ENCODE data around the gene ANKRD13B.
A peak's percentile ranks its signal among the peaks of the same experiment; 100 is the strongest.
"Not testable (repeated sequence)": the region's sequence is repeated elsewhere in the genome, so short reads cannot be mapped to it uniquely, and the experiment has no call there.

Gene ANKRD13B

DNA sequence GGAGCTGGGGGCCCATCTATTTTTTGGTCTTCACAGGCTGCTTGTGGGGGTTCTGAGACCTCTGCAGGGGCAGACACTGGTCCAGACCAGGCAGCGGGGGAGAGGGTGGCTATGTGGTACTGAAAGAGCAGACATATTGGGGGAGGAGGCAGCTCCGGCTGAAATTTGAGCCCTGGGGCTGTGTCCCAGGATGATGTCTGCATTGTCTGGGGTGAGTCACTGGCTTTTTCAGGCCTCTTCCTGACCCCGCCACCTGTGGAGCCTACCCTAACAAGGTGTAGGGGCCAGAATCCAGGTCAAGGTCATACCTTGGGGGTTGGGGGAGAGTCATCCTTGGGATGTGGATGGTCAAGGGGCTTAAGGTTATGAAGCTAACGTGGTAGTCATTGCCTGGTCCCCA is 27.3 kb downstream of the ANKRD13B start:
- DNase-seq: no peak

DNA sequence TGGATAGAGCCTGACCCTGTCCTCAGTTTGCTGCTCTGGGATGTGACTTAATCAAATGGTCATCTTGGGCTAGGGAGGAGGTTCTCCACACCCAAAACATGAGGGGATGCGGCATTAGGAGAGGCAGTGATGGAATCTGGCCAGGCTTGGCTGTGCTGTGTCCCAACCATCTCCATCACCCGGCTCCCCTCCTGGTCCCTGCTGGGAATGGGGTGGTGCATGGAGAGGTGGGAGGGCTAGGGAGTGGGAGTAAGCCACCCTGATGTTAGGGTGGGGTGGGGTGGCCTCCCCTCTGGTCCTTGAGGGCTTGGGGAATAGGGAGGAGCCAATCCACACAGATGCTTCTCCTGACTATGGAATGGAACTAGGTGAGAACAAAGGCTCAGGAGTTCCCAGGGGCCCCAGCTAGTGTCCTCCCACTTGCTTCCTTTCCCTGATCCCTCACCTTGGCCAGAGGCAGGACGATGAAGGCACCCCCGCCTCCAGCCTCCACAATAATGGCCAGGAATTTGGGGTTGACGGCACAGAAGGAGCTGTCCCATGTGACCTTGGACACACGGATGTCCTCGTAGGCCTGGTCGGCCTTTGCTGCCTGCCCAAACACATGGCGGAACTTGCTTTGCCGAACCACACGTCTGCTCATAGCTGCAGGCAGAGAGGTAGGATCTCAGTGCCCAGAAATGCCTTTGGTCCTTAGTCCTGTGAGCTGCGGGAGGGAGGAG is 28.0 kb downstream of the ANKRD13B start:
- no peak for DNase-seq

DNA sequence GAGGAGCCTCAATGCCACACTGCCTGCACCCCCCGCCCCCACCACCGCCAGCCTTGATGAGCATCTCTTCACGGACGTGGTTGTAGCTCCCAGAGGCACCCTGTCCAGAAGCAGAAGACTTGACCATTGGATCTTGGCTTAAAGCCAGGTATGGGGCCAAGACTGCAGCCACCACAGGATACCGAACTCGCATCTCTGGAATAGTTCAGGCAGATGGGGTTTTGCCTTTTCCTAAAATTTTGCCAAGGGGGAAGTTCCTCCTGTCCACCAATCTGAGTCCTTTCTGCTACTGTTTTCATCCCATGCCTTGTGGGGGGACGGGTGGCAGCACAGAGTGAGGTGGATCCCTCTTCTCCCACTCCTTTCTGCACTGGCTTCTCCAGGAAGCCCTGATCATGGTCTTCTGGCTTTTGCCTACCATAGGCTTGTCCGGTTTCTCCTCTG is 28.8 kb downstream of the ANKRD13B start:
- no peak for DNase-seq

DNA sequence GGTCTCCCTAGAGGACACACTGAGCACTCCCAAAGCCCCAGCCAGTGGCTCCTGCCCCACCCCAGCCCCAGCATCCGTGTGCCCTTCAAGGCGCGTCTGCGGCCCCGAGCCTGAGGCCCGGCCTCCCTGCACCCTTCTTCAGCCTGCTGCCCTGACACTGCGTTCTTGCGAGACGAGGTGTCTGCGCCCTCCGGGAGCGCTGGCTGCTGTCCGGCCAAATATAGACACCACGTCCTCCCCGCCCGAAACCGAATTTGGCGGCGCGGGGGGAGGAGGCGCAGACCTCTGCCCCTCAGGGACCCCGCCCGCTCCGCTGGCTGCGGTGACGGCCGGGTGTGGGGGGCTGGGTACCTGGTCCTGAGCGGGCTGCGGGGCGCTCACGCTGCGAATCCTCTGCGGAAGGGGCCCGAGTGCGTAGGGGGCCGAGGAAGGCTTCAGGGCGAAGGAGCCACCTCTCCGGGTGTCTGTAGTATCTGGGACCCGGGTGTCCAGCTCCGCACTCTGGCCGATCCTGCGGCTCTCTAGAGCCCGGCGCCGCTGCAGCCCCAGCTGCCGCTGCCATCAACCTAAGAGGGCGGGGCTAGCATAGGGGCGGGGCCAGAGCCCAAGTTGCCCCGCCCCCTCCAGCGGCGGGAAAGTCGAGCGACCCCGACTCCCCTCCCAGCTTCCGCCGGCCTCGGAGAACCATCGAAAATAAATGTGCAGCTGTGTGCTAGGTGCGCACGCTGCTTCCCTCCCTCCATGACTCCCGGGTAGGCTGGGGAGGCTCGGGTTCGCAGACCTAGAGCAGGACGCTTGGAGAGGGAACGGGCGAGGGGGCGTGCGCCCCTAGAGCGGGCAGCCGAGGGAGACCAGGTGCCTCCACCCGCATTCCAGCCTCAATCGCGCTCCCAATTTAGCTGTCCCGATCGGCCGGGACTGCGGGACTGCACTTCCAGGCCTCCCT is 29.7 kb downstream of the ANKRD13B start, which contains the start of gene CORO6:
Gene CORO6 (minus strand): TSS at position 576 of the 946 bp plus-strand sequence. CDS start 1,491 bp downstream, outside the sequence.
- DNase-seq: no peak

DNA sequence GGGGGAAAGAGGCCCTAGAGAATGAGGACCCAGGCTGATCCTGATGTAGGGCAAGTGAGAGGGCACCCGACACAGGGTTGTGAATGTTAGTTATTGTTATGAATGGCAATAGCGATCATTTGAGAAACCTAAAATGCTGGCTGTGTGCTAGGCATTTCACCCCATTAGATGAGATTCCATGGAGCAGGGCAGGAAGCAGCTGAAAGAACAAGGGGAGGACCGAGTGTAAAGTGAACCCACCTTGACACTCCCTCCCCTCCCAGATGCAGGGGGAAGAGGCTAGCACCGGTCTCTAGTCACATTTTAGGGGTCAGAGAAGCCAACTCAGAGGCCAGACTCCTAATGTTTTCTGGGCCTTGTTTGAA is 30.3 kb downstream of the ANKRD13B start:
- no peak for DNase-seq

DNA sequence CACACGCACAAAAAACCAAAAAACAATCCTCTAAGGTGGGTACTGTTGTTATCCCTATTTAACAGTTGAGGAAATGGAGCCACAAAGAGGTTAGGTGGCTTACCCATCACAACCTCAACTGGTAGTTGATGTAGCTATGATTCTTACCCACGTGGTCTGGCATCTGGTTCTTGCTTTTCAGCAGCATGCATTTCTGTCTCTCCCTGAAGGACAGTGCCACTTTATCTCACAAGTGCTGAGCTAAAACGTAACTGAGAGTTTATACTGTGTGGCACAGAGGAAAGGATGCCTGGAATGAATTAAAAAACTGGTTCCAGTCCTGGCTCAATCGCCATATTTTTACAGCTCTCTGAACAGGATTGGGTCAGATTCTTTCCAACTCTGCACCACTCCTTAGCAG is 31.7 kb downstream of the ANKRD13B start:
- DNase-seq: no peak

DNA sequence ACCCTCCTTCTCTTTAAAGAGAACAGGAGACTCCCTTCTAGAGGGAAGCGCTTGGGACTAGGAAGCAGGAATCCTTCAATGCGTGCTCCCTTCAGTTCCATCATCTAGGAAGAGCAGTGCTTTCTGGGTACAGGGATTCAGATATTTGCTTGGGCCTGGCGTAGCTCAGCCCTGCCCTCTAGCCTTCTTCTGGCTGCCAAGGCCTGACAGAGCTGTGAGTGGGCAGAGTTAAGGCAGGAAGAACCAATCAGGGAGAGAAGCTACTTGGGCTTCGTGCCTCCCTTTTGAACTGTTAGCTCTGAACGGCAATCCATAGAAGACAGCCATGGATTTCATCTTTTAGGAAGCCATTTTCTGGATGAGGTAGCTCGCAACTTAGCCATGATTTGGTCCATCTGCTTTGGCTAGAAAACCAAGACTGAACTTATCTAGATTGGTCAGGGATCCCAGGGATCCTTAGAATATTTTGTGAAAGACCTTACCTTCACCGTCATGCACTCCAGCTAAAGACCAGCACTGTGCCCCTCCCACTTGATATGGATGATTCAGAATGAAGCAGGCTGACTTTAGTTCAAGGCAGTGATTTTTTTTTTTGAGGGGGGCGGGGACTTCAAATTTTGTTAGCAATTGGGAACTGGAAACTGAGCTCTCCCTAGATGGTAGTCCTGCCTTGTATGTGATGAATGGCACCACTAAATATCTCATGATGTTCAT is 32.3 kb downstream of the ANKRD13B start:
- DNase-seq: no peak

DNA sequence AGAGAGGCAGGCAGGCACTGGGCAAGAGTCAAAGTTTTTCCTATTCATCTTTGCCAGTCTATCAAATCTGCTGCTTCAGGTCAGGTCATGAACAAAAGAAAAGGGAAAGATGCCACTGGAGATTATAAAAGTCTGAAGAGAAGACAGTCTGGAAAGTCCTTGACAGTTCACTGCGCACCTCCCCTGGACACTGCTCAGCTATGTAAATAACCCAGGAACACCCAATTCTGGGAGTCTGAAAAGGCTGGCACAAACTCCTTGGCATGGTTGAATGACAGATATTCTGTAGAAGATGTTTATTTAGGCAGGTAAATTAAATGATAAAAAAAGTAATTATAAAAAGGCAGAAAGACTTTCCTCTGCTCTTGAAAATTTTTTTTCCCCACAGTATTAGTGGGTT is 35.0 kb downstream of the ANKRD13B start:
- no peak for DNase-seq

DNA sequence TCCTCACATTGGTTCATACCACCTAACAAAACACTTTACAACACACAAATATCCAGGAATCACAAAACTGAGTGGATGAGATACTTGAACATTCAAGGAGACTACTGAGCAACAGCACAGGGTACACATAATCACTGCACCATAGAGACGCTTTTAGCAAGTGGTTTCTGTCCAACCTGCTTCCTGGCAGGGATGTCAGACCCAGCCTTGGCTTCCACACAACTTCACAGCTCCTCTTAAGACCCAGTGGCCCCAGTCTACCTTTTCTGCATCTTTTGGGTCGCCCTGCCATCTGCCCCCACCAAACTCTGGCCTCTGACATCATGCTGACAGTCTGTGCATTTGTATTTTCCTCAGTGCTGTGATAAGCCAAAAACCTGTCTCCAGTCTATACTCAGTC is 35.7 kb downstream of the ANKRD13B start:
- DNase-seq: no peak

DNA sequence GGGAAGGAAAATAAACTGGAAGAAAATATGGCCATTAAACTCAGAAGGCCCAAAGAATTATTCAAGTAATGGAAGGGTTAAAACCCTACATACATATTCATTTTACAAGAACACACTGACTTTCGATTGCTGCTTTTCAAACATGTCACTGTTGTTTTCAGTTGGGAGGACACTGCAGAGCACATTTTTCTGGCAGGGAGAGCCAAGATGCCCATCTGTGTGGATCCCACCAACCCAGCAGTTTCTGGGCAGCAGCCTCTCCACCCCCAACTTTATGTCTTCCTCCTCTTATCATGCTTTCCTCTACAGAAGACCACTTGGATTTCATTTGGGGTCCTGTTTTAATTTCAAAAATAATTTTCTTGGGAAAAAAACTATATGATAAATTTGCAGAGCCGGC is 36.9 kb downstream of the ANKRD13B start:
- no peak for DNase-seq

DNA sequence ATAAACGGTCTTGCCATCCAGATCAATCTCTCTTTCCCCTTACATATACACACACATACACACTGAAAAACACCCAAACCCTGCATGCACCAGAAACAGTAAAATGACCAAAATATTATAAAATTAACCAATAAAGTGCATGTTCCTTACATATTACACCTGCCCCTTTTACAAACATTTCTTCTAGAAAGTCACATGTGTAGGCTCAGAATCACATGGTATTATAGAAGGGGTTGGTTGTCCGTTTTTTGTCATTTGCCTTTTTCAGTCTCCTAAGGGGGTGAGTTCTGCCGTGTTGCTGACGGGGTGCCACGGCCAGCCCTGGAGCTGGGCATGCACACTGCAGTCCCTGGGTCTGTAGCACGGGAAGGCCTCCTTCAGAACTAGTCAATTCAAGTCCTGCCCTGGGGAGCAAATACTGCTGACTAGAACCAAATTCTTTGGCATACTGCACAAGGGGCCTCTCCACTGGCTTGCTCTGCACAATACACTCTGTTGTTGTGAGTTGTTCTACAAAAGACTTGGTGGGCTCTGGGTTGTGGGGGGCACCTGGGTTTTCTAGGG is 37.8 kb downstream of the ANKRD13B start:
- DNase-seq: no peak

DNA sequence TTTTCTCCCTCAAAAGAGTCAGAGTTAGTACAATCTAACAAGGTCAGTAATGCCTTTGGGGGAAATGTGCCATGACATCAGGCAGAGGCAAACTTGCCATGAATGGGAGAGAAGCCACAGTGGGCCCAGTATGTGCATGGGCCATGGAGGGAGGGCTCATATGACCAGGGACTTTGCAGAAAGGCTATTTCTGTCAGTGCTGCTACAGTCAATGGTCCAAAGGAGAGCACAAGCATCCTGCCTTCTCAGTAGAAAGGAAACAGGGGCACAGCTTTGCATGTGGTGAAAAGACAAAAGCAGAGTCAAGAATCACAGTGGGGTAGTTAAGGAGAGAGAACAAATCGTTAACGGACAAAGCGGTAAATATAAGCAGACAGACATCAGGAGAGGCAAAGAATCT is 41.0 kb downstream of the ANKRD13B start:
- no peak for DNase-seq

DNA sequence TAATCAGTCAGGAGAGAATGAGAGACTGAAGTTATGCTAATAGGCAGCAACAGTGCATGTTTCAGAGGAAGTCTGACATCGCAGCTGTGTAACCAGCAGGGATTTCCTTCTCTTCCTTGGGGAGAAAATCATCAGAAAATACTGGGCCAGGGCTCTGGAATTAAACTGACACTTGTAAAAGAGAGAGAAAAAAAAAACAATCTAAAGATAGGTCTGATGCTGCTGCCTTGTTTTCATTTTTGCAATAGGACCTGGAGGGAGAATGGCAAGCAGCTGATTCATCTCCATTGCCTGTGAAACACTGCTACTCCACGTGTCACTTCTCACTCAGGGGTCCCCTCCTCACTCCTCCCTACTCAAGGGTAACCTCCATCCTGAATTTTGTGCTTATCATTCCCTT is 47.5 kb downstream of the ANKRD13B start:
- no peak for DNase-seq

DNA sequence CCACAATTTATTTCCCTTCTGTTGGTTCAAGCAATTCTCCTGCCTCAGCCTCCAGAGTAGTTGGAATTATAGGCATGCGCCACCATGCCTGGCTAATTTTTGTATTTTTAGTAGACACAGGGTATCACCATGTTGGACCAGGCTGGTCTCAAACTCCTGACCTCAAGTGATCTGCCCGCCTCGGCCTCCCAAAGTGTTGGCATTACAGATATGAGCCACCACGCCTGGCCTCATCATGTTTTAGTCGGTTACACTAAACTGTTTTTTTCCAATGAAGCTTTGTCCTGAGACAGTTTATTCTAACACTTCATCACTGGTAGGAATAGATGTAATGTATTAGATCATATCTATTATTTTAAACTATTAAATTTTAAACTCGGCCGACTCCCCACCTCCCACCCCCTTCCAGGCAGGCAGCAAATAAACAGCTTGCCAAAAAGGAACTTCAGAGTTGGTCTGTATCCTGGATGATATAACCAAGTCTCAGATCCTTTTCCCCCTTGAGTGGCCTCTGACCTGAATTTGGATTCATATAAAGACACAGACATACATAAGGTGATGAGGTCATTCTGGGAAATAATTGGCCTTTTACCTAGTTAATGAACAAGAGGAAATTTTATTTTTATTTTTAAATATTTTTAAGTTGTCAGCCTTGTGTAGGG is 48.2 kb downstream of the ANKRD13B start:
- no peak for DNase-seq

DNA sequence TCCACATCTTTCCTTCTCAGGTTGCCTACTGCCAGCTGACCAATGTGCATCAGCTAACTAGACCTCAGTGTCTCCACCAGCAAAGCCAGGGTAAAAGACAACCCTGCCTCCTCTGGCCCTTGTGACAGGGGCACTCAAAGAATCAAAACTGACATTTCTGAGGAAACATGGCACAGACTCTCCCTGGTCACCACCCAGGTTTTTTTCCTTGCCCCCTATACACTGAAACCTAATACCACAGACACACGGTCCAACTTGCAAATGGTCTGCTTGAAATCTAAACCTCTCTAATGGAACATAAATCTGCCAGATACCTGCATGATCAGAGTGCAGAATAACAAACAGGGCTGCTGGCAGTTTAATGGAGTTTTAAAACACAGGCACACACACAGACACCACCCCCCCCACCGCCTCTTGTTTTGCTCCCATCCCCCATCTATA is 49.3 kb downstream of the ANKRD13B start:
- DNase-seq: peak; percentile 78

DNA sequence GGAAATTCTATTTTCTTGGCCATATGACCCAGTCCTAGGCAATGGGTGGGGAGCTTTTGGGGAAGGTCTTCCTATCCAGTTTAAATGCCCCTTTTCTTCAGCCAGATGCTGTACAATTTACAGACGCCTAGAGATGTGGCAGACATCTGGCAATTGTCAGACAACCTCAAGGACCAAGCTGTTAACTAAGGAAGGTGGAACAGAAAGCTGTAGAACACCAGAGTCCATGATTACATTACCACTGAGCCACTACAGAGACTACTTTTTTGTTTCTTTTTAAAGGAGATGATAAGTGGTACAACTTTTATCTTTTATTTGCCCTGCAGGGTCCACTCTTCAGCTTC is 50.9 kb downstream of the ANKRD13B start:
- peak; percentile 37 for DNase-seq

DNA sequence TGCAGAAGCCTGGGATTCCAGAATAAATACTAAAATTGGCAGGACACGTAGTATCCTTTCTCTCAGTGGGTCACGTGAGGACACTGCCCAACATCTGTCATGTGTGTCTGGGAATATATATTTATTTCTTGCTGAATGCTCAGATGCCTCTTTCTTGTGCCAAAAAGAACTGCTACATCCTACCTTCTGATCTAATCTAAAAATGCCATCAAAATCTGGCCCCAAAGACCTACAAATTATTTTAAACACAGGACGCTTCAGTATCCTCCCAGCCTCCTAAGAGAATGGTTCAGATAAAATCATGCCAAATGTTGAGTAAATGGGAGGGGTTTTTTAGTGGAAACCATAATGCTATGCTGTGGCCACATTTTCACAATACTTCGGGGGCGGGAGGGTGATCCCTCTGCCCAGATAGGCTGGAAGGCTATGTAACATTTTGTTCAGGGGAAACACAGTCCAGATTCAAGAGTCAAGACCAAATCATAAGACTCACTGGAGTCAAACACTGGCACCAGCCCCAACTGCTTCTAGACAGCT is 52.7 kb downstream of the ANKRD13B start:
- peak; percentile 92 for DNase-seq

DNA sequence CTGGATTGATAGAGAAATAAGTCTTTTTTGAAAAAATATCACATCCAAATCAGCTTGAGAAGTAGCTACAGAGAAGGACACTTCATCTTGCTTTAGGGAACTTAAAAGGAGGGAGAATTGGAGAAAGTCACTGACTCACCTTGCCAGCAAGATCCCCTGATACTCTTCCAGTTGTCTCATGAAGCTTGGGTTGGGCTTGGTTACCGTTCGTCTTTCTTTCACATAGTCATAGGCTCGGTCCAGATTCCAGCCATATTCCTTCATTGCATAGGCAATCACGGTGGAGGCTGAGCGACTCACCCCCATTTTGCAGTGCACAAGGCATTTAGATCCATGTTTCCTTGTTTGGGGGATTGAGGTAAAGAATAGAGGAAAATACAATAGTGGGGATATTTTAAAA is 55.1 kb downstream of the ANKRD13B start:
- DNase-seq: no peak

DNA sequence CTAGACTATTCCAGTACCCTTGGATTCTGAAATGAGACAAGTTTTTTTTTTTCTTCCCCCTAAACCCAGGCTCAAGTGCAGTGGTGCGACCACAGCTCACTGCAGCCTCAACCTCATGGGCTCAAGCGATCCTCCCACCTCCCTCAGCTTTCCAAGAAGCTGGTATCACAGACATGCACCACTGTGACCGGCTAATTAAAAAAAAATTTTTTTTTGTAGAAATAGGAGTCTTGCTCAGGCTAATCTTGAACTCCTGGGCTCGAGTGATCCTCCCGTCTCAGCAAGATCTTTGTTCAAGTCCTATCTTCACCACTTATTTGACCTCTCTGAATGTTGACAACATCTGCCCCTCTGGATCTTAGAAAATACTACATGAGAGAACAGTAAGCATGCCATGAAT is 56.4 kb downstream of the ANKRD13B start:
- no peak for DNase-seq

DNA sequence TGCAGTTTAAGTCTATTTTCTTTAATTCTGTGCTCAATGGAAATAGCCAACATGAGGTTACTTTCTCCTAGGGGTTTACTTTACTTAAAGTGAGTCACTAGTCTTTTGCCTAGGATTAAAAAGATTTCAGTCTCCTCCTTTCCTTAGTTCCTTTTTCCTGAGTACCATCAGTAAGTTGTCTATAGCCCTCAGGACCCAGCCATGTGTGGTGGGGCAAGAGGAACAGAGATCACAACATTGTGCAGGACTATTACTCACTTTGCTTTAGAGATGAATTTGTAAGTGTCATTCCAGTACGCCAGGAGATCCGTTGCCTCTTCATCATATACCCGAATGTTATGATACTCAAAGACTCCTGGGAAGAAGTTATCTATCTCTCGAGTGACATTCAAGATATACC is 57.5 kb downstream of the ANKRD13B start:
- DNase-seq: no peak

DNA sequence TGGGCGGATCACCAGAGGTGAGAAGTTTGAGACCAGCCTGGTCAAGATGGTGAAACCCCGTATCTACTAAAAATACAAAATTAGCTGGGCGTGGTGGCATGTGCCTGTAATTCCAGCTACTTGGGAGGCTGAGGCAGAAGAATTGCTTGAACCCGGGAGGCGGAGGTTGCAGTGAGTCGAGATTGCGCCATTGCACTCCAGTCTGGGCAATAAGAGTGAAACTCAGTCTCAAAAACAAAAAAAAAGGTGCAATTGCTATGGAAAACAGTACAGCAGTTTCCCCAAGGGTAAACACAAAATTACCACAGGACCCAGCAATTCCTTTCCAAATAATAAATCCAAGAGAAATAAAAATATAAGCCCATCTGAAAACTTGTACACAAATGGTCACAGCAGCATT is 59.0 kb downstream of the ANKRD13B start:
- DNase-seq: not testable (repeated sequence)

DNA sequence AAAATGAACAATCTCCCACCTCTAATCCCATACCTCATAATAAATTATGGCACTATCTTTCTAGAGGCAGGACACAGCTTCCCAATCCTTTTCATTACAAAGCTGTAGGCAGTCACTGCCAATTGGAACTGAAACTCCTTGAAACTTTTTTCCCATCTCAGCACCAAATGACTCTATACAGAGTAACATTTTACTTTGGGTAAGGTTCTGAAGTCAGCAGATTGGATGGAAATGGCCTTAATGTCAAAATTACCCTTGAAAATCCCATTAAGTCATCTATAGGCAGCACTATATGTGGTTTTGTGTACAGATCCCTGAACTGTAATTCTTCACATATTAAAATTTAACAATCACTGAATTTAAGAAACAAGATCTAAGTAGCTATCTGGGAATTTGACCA is 60.0 kb downstream of the ANKRD13B start:
- no peak for DNase-seq

Data from DMS 273 treated with DMSO at 0.1 percent for 48 hours (cell line).